Spleen (tissue), 11 donors: ENCODE measurements around the gene NEDD1. TPM values are rescaled to one million over a fixed set of nuclear protein-coding genes. Genes with fewer than 3 reads are reported as not detected.

Experiments used
- DNase-seq: peaks from one replicate; pipeline ENCODE4 v3.0.0-alpha.2; 2020
- H3K27ac ChIP-seq, 8 donors: fragments of 200-600 bp; sonication (generic) in 7 of 8; 1 replicate in 4 of 8; 2 replicates in 4 of 8; pipeline versions ENCODE4 v1.5.0 to v1.8.0; 2016 to 2021; ENCODE audit warnings: inconsistent platforms in 4 of 8, mild to moderate bottlenecking in 4 of 8, moderate library complexity in 1 of 8
- H3K27me3 ChIP-seq, 7 donors: fragments of 200-600 bp; sonication (generic) in 6 of 7; replicated peaks in 1 of 7; 1 replicate in 4 of 7; 2 replicates in 3 of 7; pipeline versions ENCODE4 v1.5.0 to v1.8.0; 2016 to 2021; ENCODE audit warnings: inconsistent platforms in 3 of 7, mild to moderate bottlenecking in 1 of 7
- H3K36me3 ChIP-seq, 6 donors: fragments of 200-600 bp; sonication (generic) in 5 of 6; 1 replicate in 4 of 6; 2 replicates in 2 of 6; pipeline versions ENCODE4 v1.5.0 to v1.8.0; 2016 to 2021; ENCODE audit warnings: inconsistent platforms in 2 of 6
- H3K4me1 ChIP-seq, 6 donors: fragments of 200-600 bp; sonication (generic) in 5 of 6; 1 replicate in 3 of 6; 2 replicates in 3 of 6; pipeline versions ENCODE4 v1.5.0 to v1.8.0; 2016 to 2021; ENCODE audit warnings: inconsistent platforms in 3 of 6
- H3K4me3 ChIP-seq, 8 donors: fragments of 200-600 bp; sonication (generic) in 7 of 8; 1 replicate in 4 of 8; 2 replicates in 4 of 8; pipeline versions ENCODE4 v1.5.0 to v1.8.0; 2016 to 2021; ENCODE audit warnings: inconsistent platforms in 4 of 8, mild to moderate bottlenecking in 4 of 8, moderate library complexity in 2 of 8
- H3K9me3 ChIP-seq, 8 donors: fragments of 200-600 bp; sonication (generic) in 7 of 8; 1 replicate in 4 of 8; 2 replicates in 4 of 8; pipeline versions ENCODE4 v1.5.0 to v1.8.0; 2016 to 2021; ENCODE audit warnings: inconsistent platforms in 4 of 8
- POLR2A ChIP-seq, 3 donors: fragments of 450-650 bp; IDR thresholded peaks; one replicate each; pipeline ENCODE4 v1.5.1; 2017; ENCODE audit warnings: antibody characterized with exemption in 3 of 3, mild to moderate bottlenecking in 1 of 3
- POLR2AphosphoS5 ChIP-seq, 3 donors: sonication (generic); formaldehyde crosslinking; IDR thresholded peaks; one replicate each; pipeline ENCODE4 v1.5.1; 2017; ENCODE audit warnings: antibody characterized with exemption in 3 of 3
- WGBS, 5 donors: extraction: QIAGEN DNeasy Blood & Tissue Kit in 3 of 5; methylation state at CpG; one replicate each; pipeline versions ENCODE4 v1.1.5 to v1.1.7; 2013 to 2018; 5-methylcytosine and 5-hydroxymethylcytosine counted together
- intact Hi-C: fragments of 100-400 bp; cut with DNase I; formaldehyde crosslinking; loops from one replicate; pipeline ENCODE4 v1.15.0; 2023; ENCODE audit warnings: low total_unique reads
- polyA plus RNA-seq, 3 donors: library from polyadenylated mRNA; stranded (reverse); fragments of 200-250 nt; gene quantifications; one replicate each; pipeline ENCODE4 v1.2.1, GENCODE V29; 2013
- total RNA-seq, 7 donors: library from RNA; depleted of rRNA in 3 of 7; stranded (reverse); fragments of >200 nt in 3 of 7; fragmentation: NEBNext Ultra II Directional in 4 of 7; extraction: Animal tissue kit (Norgen Biotek cat#: 25700) in 4 of 7; gene quantifications; one replicate each; pipeline versions ENCODE4 v1.1.0 to v1.2.1, GENCODE V29; 2016 to 2021
- TF ChIP-seq, protein P1 (sequence below), 11 experiments: fragments of 200-600 bp in 7 of 11; fragments of 450-650 bp in 4 of 11; sonication (generic) in 4 of 11; IDR thresholded peaks in 8 of 11; conservative IDR thresholded peaks in 3 of 11; 1 replicate in 7 of 11; 2 replicates in 4 of 11; pipeline versions ENCODE4 v1.4.0 to v1.8.0; 2016 to 2021; ENCODE audit warnings: antibody characterized with exemption in 11 of 11, inconsistent platforms in 4 of 11, mild to moderate bottlenecking in 1 of 11
- donor health status: healthy with polysubstance abuse.
- donor health status: DM: no; HTN: no; CAD: no; lungs with moderate emphysema.
- donor health status: DM: no; HTN: no; CAD: no.
- donor health status: Bipolar disorder and iron deficiency.
- donor health status: healthy.
- donor health status: DM: no; HTN: no; CAD: no.
- donor health status: DM: yes; HTN: yes; CAD: no.

NEDD1 gene
- total and polyA plus RNA-seq, 10 donors, result 6.0 to 35.2 (median 21.0) TPM

DNA sequence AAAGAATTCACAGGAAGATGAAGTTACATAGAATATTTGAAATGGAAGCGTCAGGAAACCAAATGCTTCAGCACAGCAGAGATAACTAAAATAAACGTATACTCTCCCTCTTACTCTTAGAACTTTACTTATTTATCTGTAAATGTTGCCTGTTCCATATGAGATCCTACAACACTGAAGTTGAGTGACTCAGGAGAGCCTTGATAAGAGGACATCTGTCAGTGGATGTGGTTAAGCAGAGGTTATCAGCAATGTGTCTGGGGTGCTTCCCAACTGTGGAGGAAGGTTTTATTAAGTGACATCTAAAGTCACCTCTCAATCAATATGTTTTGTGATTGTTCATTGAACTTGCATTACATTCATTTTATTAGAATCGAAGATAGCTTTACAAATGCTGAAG lies 81.9 kb downstream of the NEDD1 start:
- no peak overlapping the region for H3K27ac ChIP-seq
- no peak overlapping the region for H3K4me3 ChIP-seq
- H3K27me3 ChIP-seq, result peaks cover 0 to 53% (median 15%) of the 10 kb centered on the region in 7 donors
- 78 to 93% (median 79%) methylated on average over 3 of the region's 3 CpGs for WGBS, 5 donors
- H3K9me3 ChIP-seq, result no peaks in the 10 kb centered on the region
- intact Hi-C loops, result loop anchor here (5.0 kb wide), 1 partner anchor 318 kb away; no protein-coding TSS in a partner anchor
- no peaks in the 10 kb centered on the region for H3K36me3 ChIP-seq
- TF ChIP-seq POLR2AphosphoS5 (IDR thresholded peaks at IDR 0.05) (no peak), POLR2A (IDR thresholded peaks at IDR 0.05) (no peak)
- TF ChIP-seq, protein P1, sequence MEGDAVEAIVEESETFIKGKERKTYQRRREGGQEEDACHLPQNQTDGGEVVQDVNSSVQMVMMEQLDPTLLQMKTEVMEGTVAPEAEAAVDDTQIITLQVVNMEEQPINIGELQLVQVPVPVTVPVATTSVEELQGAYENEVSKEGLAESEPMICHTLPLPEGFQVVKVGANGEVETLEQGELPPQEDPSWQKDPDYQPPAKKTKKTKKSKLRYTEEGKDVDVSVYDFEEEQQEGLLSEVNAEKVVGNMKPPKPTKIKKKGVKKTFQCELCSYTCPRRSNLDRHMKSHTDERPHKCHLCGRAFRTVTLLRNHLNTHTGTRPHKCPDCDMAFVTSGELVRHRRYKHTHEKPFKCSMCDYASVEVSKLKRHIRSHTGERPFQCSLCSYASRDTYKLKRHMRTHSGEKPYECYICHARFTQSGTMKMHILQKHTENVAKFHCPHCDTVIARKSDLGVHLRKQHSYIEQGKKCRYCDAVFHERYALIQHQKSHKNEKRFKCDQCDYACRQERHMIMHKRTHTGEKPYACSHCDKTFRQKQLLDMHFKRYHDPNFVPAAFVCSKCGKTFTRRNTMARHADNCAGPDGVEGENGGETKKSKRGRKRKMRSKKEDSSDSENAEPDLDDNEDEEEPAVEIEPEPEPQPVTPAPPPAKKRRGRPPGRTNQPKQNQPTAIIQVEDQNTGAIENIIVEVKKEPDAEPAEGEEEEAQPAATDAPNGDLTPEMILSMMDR (IDR thresholded peaks at IDR 0.05 in 8 of 11, conservative IDR thresholded peaks at IDR 0.05 in 3 of 11), result no peak
- H3K4me1 ChIP-seq, result peaks cover 0 to 15% (median 11%) of the 10 kb centered on the region in 6 donors
- no peak for DNase-seq

DNA sequence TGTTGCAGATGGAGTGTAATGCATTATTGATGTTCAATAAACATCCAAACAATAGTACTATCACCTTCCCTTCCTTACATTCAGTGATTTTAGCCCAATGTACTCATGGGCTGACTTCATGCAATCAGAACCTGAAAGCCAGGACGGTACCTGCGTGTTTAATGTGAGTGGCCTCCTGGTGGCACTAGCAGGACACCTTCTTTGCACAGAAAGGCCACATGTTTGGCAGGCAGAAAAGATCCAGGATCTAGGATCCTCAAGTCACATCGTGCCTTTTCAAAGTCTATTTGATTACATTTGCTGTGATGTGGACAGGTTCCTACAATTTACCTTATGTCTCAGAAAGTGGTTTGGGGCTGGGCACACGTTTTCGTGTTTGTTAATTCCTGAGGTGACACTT lies 82.9 kb downstream of the NEDD1 start:
- Histone ChIP-seq H3K4me1 (peaks cover 0 to 15% (median 11%) of the 10 kb centered on the region in 6 donors), H3K27ac (no peak overlapping the region), H3K27me3 (peaks cover 0 to 47% (median 15%) of the 10 kb centered on the region in 7 donors), H3K36me3 (no peaks in the 10 kb centered on the region), H3K9me3 (no peaks in the 10 kb centered on the region), H3K4me3 (no peak overlapping the region)
- DNase-seq, result no peak
- WGBS, 5 donors, result 58 to 76% (median 63%) methylated on average over 5 of the region's 5 CpGs
- TF ChIP-seq POLR2AphosphoS5 (IDR thresholded peaks at IDR 0.05), result no peak
- intact Hi-C loops, result loop anchor here (5.0 kb wide), 1 partner anchor 317 kb away; no protein-coding TSS in a partner anchor

DNA sequence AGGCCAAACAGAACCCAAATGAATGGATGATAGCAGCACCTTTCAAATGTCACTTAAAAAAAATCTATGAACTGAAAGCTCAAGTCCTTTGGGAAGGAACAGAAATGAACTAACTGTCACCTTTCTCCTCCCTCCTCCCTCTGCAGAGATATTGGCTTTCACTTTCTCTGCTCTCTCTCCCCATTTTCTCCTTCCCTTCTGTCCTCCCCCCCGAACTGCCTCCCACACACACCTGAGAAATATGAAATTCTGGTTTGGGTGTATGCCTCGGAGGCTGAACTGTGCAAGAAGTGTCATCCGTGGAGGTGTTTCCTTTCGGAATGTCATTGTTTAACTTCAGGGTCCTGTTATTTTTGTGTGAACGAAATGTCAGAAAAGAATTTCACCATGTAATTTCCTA lies 87.8 kb downstream of the NEDD1 start:
- Histone ChIP-seq H3K4me1 (peaks cover 0 to 3% (median 0%) of the 10 kb centered on the region in 6 donors), H3K4me3 (no peak overlapping the region), H3K27ac (no peak overlapping the region), H3K36me3 (no peaks in the 10 kb centered on the region), H3K27me3 (peaks cover 0 to 24% (median 6%) of the 10 kb centered on the region in 7 donors), H3K9me3 (no peaks in the 10 kb centered on the region)
- intact Hi-C loops, result no loop called here
- TF ChIP-seq, protein P1 (IDR thresholded peaks at IDR 0.05 in 8 of 11, conservative IDR thresholded peaks at IDR 0.05 in 3 of 11), result no peak
- no peak for TF ChIP-seq POLR2A (IDR thresholded peaks at IDR 0.05)
- no peak for TF ChIP-seq POLR2AphosphoS5 (IDR thresholded peaks at IDR 0.05)
- 49 to 64% (median 63%) methylated on average over 5 of the region's 5 CpGs for WGBS, 5 donors
- no peak for DNase-seq

DNA sequence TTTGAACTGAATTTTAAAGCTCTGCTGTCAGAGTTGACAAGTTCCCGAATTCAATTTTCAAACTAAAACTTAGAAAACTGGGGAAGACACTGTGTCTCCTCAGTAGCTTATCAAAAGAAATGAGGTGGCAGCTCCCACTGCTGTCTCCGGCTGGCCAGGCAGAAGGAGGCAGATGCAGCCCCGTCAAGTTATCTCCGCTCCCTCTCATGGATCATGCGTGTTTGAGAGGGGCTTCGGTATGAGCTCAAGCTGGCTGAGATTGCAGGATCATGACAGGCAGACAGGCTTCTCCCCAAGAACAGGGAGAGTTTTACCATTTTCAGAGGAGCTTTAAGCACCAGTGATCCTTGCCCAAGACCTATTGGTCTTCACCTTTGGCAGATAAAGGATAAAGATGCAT lies 88.8 kb downstream of the NEDD1 start:
- Histone ChIP-seq H3K36me3 (no peaks in the 10 kb centered on the region), H3K27ac (no peak overlapping the region), H3K9me3 (no peaks in the 10 kb centered on the region), H3K4me3 (no peak overlapping the region), H3K4me1 (peaks cover 0 to 3% (median 0%) of the 10 kb centered on the region in 6 donors), H3K27me3 (peaks cover 0 to 19% (median 6%) of the 10 kb centered on the region in 7 donors)
- intact Hi-C loops, result no loop called here
- TF ChIP-seq, protein P1 (IDR thresholded peaks at IDR 0.05 in 8 of 11, conservative IDR thresholded peaks at IDR 0.05 in 3 of 11), result no peak
- no peak for TF ChIP-seq POLR2A (IDR thresholded peaks at IDR 0.05)
- no peak for TF ChIP-seq POLR2AphosphoS5 (IDR thresholded peaks at IDR 0.05)
- WGBS, 5 donors, result 84 to 90% (median 85%) methylated on average over 6 of the region's 6 CpGs
- DNase-seq, result no peak
